SU-DHL-6 (cell line): Measurements from ENCODE around the gene CACNG6.

Experiments used
- EZH2phosphoT487 ChIP-seq: fragments of 200-600 bp; sonication (generic), shearing (Covaris generic); conservative IDR thresholded peaks from 2 replicates; pipeline ENCODE4 v1.6.1; 2018; ENCODE audit warnings: mild to moderate bottlenecking, antibody characterized with exemption, low read length, moderate library complexity, mixed read lengths
- TF ChIP-seq, protein P1 (sequence below): fragments of 200-600 bp; sonication (generic); IDR thresholded peaks from one replicate; pipeline ENCODE4 v1.5.1; 2017; ENCODE audit warnings: antibody characterized with exemption, mild to moderate bottlenecking, low read length, moderate library complexity; ENCODE audit not compliant: insufficient read depth, poor library complexity, severe bottlenecking

- no peak for TF ChIP-seq EZH2phosphoT487
- TF ChIP-seq, protein P1, sequence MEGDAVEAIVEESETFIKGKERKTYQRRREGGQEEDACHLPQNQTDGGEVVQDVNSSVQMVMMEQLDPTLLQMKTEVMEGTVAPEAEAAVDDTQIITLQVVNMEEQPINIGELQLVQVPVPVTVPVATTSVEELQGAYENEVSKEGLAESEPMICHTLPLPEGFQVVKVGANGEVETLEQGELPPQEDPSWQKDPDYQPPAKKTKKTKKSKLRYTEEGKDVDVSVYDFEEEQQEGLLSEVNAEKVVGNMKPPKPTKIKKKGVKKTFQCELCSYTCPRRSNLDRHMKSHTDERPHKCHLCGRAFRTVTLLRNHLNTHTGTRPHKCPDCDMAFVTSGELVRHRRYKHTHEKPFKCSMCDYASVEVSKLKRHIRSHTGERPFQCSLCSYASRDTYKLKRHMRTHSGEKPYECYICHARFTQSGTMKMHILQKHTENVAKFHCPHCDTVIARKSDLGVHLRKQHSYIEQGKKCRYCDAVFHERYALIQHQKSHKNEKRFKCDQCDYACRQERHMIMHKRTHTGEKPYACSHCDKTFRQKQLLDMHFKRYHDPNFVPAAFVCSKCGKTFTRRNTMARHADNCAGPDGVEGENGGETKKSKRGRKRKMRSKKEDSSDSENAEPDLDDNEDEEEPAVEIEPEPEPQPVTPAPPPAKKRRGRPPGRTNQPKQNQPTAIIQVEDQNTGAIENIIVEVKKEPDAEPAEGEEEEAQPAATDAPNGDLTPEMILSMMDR = no peak
These were observed 37.9 kb downstream of the CACNG6 start for GRCh38 chr19:54029301-54029700.
